ENCODE measurements around the gene GIT2. TPM values are rescaled to one million over a fixed set of nuclear protein-coding genes. Genes with fewer than 3 reads are reported as not detected.

The GIT2 gene
- total and polyA plus RNA-seq, 2 of the 8 experiments (the other 6 are each of a cell fraction or from before 2014, with no cell fraction given) = 9.6 to 20.7 TPM

DNA sequence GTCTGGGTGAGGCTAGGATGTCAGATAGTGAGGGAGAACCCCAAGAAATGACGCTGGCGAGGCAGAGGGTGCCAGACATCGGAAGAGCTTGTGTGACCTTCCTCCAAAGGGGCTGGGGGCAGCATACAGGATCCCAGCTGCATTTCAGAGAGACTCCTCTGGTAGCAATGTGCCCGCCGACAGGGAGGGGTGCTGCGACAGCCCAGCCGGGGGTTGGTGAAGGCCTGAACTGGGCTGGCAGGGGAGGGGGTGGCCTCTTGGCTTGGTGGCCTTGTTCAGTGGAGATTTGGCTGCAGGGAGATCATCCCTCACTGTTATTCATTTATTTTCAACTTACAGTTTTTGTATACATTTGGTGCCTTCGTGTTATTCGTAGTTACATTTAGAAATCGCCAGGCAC lies 90.9 kb downstream of the GIT2 start (continued):
- TF ChIP-seq, protein P1, sequence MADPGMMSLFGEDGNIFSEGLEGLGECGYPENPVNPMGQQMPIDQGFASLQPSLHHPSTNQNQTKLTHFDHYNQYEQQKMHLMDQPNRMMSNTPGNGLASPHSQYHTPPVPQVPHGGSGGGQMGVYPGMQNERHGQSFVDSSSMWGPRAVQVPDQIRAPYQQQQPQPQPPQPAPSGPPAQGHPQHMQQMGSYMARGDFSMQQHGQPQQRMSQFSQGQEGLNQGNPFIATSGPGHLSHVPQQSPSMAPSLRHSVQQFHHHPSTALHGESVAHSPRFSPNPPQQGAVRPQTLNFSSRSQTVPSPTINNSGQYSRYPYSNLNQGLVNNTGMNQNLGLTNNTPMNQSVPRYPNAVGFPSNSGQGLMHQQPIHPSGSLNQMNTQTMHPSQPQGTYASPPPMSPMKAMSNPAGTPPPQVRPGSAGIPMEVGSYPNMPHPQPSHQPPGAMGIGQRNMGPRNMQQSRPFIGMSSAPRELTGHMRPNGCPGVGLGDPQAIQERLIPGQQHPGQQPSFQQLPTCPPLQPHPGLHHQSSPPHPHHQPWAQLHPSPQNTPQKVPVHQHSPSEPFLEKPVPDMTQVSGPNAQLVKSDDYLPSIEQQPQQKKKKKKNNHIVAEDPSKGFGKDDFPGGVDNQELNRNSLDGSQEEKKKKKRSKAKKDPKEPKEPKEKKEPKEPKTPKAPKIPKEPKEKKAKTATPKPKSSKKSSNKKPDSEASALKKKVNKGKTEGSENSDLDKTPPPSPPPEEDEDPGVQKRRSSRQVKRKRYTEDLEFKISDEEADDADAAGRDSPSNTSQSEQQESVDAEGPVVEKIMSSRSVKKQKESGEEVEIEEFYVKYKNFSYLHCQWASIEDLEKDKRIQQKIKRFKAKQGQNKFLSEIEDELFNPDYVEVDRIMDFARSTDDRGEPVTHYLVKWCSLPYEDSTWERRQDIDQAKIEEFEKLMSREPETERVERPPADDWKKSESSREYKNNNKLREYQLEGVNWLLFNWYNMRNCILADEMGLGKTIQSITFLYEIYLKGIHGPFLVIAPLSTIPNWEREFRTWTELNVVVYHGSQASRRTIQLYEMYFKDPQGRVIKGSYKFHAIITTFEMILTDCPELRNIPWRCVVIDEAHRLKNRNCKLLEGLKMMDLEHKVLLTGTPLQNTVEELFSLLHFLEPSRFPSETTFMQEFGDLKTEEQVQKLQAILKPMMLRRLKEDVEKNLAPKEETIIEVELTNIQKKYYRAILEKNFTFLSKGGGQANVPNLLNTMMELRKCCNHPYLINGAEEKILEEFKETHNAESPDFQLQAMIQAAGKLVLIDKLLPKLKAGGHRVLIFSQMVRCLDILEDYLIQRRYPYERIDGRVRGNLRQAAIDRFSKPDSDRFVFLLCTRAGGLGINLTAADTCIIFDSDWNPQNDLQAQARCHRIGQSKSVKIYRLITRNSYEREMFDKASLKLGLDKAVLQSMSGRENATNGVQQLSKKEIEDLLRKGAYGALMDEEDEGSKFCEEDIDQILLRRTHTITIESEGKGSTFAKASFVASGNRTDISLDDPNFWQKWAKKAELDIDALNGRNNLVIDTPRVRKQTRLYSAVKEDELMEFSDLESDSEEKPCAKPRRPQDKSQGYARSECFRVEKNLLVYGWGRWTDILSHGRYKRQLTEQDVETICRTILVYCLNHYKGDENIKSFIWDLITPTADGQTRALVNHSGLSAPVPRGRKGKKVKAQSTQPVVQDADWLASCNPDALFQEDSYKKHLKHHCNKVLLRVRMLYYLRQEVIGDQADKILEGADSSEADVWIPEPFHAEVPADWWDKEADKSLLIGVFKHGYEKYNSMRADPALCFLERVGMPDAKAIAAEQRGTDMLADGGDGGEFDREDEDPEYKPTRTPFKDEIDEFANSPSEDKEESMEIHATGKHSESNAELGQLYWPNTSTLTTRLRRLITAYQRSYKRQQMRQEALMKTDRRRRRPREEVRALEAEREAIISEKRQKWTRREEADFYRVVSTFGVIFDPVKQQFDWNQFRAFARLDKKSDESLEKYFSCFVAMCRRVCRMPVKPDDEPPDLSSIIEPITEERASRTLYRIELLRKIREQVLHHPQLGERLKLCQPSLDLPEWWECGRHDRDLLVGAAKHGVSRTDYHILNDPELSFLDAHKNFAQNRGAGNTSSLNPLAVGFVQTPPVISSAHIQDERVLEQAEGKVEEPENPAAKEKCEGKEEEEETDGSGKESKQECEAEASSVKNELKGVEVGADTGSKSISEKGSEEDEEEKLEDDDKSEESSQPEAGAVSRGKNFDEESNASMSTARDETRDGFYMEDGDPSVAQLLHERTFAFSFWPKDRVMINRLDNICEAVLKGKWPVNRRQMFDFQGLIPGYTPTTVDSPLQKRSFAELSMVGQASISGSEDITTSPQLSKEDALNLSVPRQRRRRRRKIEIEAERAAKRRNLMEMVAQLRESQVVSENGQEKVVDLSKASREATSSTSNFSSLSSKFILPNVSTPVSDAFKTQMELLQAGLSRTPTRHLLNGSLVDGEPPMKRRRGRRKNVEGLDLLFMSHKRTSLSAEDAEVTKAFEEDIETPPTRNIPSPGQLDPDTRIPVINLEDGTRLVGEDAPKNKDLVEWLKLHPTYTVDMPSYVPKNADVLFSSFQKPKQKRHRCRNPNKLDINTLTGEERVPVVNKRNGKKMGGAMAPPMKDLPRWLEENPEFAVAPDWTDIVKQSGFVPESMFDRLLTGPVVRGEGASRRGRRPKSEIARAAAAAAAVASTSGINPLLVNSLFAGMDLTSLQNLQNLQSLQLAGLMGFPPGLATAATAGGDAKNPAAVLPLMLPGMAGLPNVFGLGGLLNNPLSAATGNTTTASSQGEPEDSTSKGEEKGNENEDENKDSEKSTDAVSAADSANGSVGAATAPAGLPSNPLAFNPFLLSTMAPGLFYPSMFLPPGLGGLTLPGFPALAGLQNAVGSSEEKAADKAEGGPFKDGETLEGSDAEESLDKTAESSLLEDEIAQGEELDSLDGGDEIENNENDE (IDR thresholded peaks at IDR 0.05; ENCODE audit: insufficient replicate concordance, low read length) = no peak
- TF ChIP-seq CBX8 (IDR thresholded peaks at IDR 0.05; ENCODE audit: borderline replicate concordance, low read depth, low read length) = no peak
- no peak for TF ChIP-seq NANOG (IDR thresholded peaks at IDR 0.05; ENCODE audit: insufficient read depth, low read depth, low read length, poor library complexity, severe bottlenecking)
- no peak for TF ChIP-seq KDM1A (IDR thresholded peaks at IDR 0.05; ENCODE audit: borderline replicate concordance, low read length)
